IMR-90 (cell line): ENCODE measurements around the gene TACC2.

Source experiments
- BHLHE40 ChIP-seq: fragments of 150-350 bp; IDR thresholded peaks from 2 replicates; pipeline ENCODE4 v1.6.1; 2016; ENCODE audit warnings: mild to moderate bottlenecking, low read depth, low read length
- CEBPB ChIP-seq: IDR thresholded peaks from 2 replicates; pipeline ENCODE4 v1.6.1; 2012; ENCODE audit warnings: low read depth, low read length, improper control_type of control experiment
- MAZ ChIP-seq: IDR thresholded peaks from 2 replicates; pipeline ENCODE4 v1.6.1; 2012; ENCODE audit warnings: low read depth, mild to moderate bottlenecking, low read length, improper control_type of control experiment, moderate library complexity, borderline replicate concordance
- POLR2A ChIP-seq: IDR thresholded peaks from 2 replicates; pipeline ENCODE4 v1.6.1; 2012; ENCODE audit warnings: mild to moderate bottlenecking, low read depth, low read length
- RCOR1 ChIP-seq: IDR thresholded peaks from 2 replicates; pipeline ENCODE4 v1.6.1; 2012; ENCODE audit warnings: mild to moderate bottlenecking, low read length, improper control_type of control experiment; ENCODE audit not compliant: insufficient replicate concordance
- RFX5 ChIP-seq: IDR thresholded peaks from 2 replicates; pipeline ENCODE4 v1.8.0; 2012; ENCODE audit warnings: low read depth, mild to moderate bottlenecking, low read length, moderate library complexity
- TF ChIP-seq, protein P1 (sequence below): conservative IDR thresholded peaks from 2 replicates; pipeline ENCODE4 v1.5.1; 2012; ENCODE audit warnings: mild to moderate bottlenecking, low read depth, low read length, improper control_type of control experiment
- TF ChIP-seq, protein P2 (sequence below): fragments of 150-350 bp; IDR thresholded peaks from 2 replicates; pipeline ENCODE4 v1.6.1; 2017; ENCODE audit warnings: mild to moderate bottlenecking, antibody characterized with exemption, low read length, low read depth
- TF ChIP-seq, protein P3 (sequence below): fragments of 150-350 bp; IDR thresholded peaks from 2 replicates; pipeline ENCODE4 v1.6.1; 2016; ENCODE audit warnings: low read depth, mild to moderate bottlenecking, low read length, moderate library complexity, borderline replicate concordance

DNA sequence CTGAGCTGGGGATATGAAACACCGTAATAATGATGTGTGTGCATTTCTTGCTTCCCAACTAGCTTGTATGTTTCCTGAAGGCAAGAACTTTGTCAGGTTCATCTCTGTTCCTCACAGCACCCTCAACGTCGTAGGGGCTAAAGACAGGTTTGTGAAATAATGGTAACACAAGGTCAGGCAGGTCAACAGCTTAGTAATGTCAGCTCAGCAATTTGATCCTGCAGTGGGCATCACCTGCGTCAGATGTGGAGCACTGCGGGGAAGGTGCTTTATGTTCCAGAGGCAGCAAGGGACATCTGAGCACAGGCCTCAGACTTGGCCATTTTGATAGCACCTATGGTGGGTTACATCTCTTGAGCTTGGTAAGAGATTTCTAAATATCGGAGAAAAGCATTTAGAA lies 230.4 kb downstream of the TACC2 start:
- TF ChIP-seq, protein P1, sequence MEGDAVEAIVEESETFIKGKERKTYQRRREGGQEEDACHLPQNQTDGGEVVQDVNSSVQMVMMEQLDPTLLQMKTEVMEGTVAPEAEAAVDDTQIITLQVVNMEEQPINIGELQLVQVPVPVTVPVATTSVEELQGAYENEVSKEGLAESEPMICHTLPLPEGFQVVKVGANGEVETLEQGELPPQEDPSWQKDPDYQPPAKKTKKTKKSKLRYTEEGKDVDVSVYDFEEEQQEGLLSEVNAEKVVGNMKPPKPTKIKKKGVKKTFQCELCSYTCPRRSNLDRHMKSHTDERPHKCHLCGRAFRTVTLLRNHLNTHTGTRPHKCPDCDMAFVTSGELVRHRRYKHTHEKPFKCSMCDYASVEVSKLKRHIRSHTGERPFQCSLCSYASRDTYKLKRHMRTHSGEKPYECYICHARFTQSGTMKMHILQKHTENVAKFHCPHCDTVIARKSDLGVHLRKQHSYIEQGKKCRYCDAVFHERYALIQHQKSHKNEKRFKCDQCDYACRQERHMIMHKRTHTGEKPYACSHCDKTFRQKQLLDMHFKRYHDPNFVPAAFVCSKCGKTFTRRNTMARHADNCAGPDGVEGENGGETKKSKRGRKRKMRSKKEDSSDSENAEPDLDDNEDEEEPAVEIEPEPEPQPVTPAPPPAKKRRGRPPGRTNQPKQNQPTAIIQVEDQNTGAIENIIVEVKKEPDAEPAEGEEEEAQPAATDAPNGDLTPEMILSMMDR = no peak
- TF ChIP-seq MAZ (no peak), POLR2A (no peak), RCOR1 (no peak), RFX5 (no peak), CEBPB (no peak), BHLHE40 (no peak)
- TF ChIP-seq, protein P2, sequence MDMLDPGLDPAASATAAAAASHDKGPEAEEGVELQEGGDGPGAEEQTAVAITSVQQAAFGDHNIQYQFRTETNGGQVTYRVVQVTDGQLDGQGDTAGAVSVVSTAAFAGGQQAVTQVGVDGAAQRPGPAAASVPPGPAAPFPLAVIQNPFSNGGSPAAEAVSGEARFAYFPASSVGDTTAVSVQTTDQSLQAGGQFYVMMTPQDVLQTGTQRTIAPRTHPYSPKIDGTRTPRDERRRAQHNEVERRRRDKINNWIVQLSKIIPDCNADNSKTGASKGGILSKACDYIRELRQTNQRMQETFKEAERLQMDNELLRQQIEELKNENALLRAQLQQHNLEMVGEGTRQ = no peak
- TF ChIP-seq, protein P3, sequence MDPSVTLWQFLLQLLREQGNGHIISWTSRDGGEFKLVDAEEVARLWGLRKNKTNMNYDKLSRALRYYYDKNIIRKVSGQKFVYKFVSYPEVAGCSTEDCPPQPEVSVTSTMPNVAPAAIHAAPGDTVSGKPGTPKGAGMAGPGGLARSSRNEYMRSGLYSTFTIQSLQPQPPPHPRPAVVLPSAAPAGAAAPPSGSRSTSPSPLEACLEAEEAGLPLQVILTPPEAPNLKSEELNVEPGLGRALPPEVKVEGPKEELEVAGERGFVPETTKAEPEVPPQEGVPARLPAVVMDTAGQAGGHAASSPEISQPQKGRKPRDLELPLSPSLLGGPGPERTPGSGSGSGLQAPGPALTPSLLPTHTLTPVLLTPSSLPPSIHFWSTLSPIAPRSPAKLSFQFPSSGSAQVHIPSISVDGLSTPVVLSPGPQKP = no peak
